K562 (cell line): Measurements from ENCODE around the gene OPCML. TPM values are rescaled to one million over a fixed set of nuclear protein-coding genes. Genes with fewer than 3 reads are reported as not detected.

Experiments used
- ATAC-seq: fragments of 200-7000 bp; cut with Tn5 transposase; 3 replicates; pipeline ENCODE4 v1.9.1; 2020; ENCODE audit warnings: moderate library complexity
- BruUV-seq: library from RNA; stranded (reverse); fragments of 400-500 nt; replicated peaks from 2 replicates; lab custom pipeline; 2021; lab: Mats Ljungman, UMichigan
- CTCF ChIA-PET: fragments of 300-600 bp; formaldehyde crosslinking; extraction: SDS; loops from one replicate; lab custom pipeline; 2021; ENCODE audit warnings: low intra/inter-chr PET ratio; lab: Yijun Ruan, JAX
- POLR2A ChIA-PET: fragments of 300-600, 350-650 bp; sonication (Branson Sonifier 250); formaldehyde crosslinking; extraction: SDS; loops from one replicate; lab custom pipeline; 2021; ENCODE audit warnings: antibody characterized with exemption, inconsistent platforms; lab: Yijun Ruan, JAX
- DNase-seq, 4 experiments: peaks; one replicate each; pipeline versions ENCODE4 v3.0.0 to v3.0.0-alpha.2; 2011 to 2018; ENCODE audit warnings: low spot score in 3 of 4, mixed read lengths in 3 of 4; ENCODE audit errors: extremely low read depth in 1 of 4
- FAIRE-seq: peaks from 2 replicates; lab custom pipeline; 2011; peaks lifted over from hg19 to GRCh38; lab: Jason Lieb, UNC
- H2AFZ ChIP-seq: 2 replicates; pipeline ENCODE4 v1.6.0; 2011; ENCODE audit warnings: low read depth, low read length, control low read depth, inconsistent platforms
- H3K27ac ChIP-seq: fragments of 200-600 bp; 3 replicates; pipeline ENCODE4 v1.8.0; 2011; ENCODE audit warnings: low read depth, mild to moderate bottlenecking, control low read depth, inconsistent platforms, low read length, moderate library complexity, mixed read lengths; ENCODE audit errors: extremely low read depth
- H3K27me3 ChIP-seq, 2 experiments: fragments of 300-600 bp in 1 of 2; 2 replicates in 1 of 2; 3 replicates in 1 of 2; pipeline versions ENCODE4 v1.6.0 to v1.8.0; 2011; ENCODE audit warnings: inconsistent platforms in 2 of 2, low read length in 2 of 2, mild to moderate bottlenecking in 1 of 2, mixed read lengths in 1 of 2, moderate library complexity in 1 of 2; ENCODE audit not compliant: control insufficient read depth in 2 of 2, insufficient read depth in 2 of 2
- H3K36me3 ChIP-seq: fragments of 300-600 bp; 3 replicates; pipeline ENCODE4 v1.8.0; 2011; ENCODE audit warnings: mild to moderate bottlenecking, low read length, inconsistent platforms; ENCODE audit not compliant: control insufficient read depth, insufficient read depth
- H3K4me1 ChIP-seq, 2 experiments: fragments of 200-600 bp in 1 of 2; replicated peaks in 1 of 2; 2 replicates in 1 of 2; 3 replicates in 1 of 2; pipeline versions ENCODE4 v1.5.1 to v1.8.0; 2011; ENCODE audit warnings: inconsistent platforms in 2 of 2, low read length in 2 of 2, mild to moderate bottlenecking in 1 of 2, mixed read lengths in 1 of 2, moderate library complexity in 1 of 2; ENCODE audit not compliant: control insufficient read depth in 2 of 2, insufficient read depth in 2 of 2
- H3K4me2 ChIP-seq: 2 replicates; pipeline ENCODE4 v1.6.1; 2011; ENCODE audit warnings: low read length, control low read depth, inconsistent platforms, mixed read lengths; ENCODE audit not compliant: insufficient read depth
- H3K4me3 ChIP-seq: fragments of 200-600 bp; sonication (generic), shearing (Covaris generic); 2 replicates; pipeline ENCODE4 v1.5.1; 2016; ENCODE audit warnings: control low read depth, inconsistent platforms
- H3K79me2 ChIP-seq: fragments of 200-600 bp; 3 replicates; pipeline ENCODE4 v1.8.0; 2011; ENCODE audit warnings: low read length, inconsistent platforms; ENCODE audit not compliant: control insufficient read depth, insufficient read depth
- H3K9ac ChIP-seq, 2 experiments: 2 replicates each; pipeline versions ENCODE4 v1.6.0 to v1.6.1; 2011; ENCODE audit warnings: low read depth in 2 of 2, low read length in 2 of 2, control low read depth in 1 of 2, inconsistent platforms in 1 of 2, mild to moderate bottlenecking in 1 of 2, mixed read lengths in 1 of 2; ENCODE audit not compliant: insufficient read depth in 1 of 2
- H3K9me1 ChIP-seq: one replicate; pipeline ENCODE4 v1.6.0; 2011; ENCODE audit warnings: inconsistent platforms, mild to moderate bottlenecking, low read length, moderate library complexity; ENCODE audit not compliant: control insufficient read depth, insufficient read depth
- H3K9me3 ChIP-seq: replicated peaks from 2 replicates; pipeline ENCODE4 v1.5.1; 2011; ENCODE audit warnings: low read depth, low read length, inconsistent platforms; ENCODE audit not compliant: control insufficient read depth, insufficient read depth
- H4K20me1 ChIP-seq: replicated peaks from 2 replicates; pipeline ENCODE4 v1.6.1; 2011; ENCODE audit warnings: low read length, inconsistent platforms, mixed read lengths; ENCODE audit not compliant: control insufficient read depth, insufficient read depth
- ATF7 ChIP-seq: fragments of 450-650 bp; IDR thresholded peaks from 2 replicates; pipeline ENCODE4 v1.7.1; 2014; ENCODE audit warnings: mild to moderate bottlenecking, moderate library complexity
- BCL6 ChIP-seq: fragments of 250-450 bp; sonication (Bioruptor Pico); IDR thresholded peaks from 2 replicates; pipeline ENCODE4 v1.4.0; 2020
- FOXJ3 ChIP-seq: sonication (generic); formaldehyde crosslinking; IDR thresholded peaks from 2 replicates; pipeline ENCODE4 v1.4.0; 2020; ENCODE audit warnings: mild to moderate bottlenecking, missing genetic modification reagents
- FOXK1 ChIP-seq: sonication (generic); formaldehyde crosslinking; IDR thresholded peaks from 2 replicates; pipeline ENCODE4 v1.8.0; 2022; ENCODE audit warnings: missing genetic modification reagents, mild to moderate bottlenecking, borderline replicate concordance
- GTF2F1 ChIP-seq: IDR thresholded peaks from 2 replicates; pipeline ENCODE4 v1.6.1; 2011; ENCODE audit warnings: low read depth, low read length, improper control_type of control experiment
- HSF4 ChIP-seq: fragments of 250-450 bp; sonication (Bioruptor Pico); IDR thresholded peaks from 2 replicates; pipeline ENCODE4 v2.1.2; 2022; ENCODE audit warnings: mild to moderate bottlenecking, moderate library complexity, borderline replicate concordance
- KLF16 ChIP-seq: IDR thresholded peaks from 2 replicates; pipeline ENCODE4 v1.6.1; 2016; ENCODE audit warnings: antibody characterized with exemption
- NR3C1 ChIP-seq: sonication (generic); formaldehyde crosslinking; IDR thresholded peaks from 2 replicates; pipeline ENCODE4 v1.8.1; 2022; ENCODE audit warnings: missing genetic modification reagents
- PHF20 ChIP-seq: fragments of 450-650 bp; IDR thresholded peaks from 2 replicates; pipeline ENCODE4 v1.6.1; 2018; ENCODE audit not compliant: partially characterized antibody
- PTTG1 ChIP-seq: fragments of 450-650 bp; IDR thresholded peaks from 2 replicates; pipeline ENCODE4 v1.6.1; 2016; ENCODE audit warnings: low read depth, mild to moderate bottlenecking, missing genetic modification characterization, missing compliant biosample characterization
- SIN3B ChIP-seq: fragments of 450-650 bp; IDR thresholded peaks from 2 replicates; pipeline ENCODE4 v1.6.1; 2017; ENCODE audit warnings: low read depth, mild to moderate bottlenecking, moderate library complexity
- SP2 ChIP-seq: IDR thresholded peaks from 2 replicates; pipeline ENCODE4 v1.6.1; 2011; ENCODE audit warnings: mild to moderate bottlenecking, low read depth, low read length, moderate library complexity; ENCODE audit not compliant: poor library complexity, severe bottlenecking; ENCODE audit errors: extremely low read depth
- THRA ChIP-seq: fragments of 450-650 bp; IDR thresholded peaks from 2 replicates; pipeline ENCODE4 v1.6.1; 2017; ENCODE audit warnings: mild to moderate bottlenecking, moderate library complexity
- THRAP3 ChIP-seq: fragments of 450-650 bp; IDR thresholded peaks from 2 replicates; pipeline ENCODE4 v1.6.1; 2016; ENCODE audit warnings: mild to moderate bottlenecking, inconsistent platforms, borderline replicate concordance
- ZBTB5 ChIP-seq: fragments of 450-650 bp; IDR thresholded peaks from 2 replicates; pipeline ENCODE4 v1.6.1; 2017; ENCODE audit warnings: antibody characterized with exemption
- ZC3H11A ChIP-seq: IDR thresholded peaks from 2 replicates; pipeline ENCODE4 v1.6.1; 2012; ENCODE audit warnings: low read depth, low read length, improper control_type of control experiment
- ZFP91 ChIP-seq: sonication (generic); formaldehyde crosslinking; IDR thresholded peaks from 2 replicates; pipeline ENCODE4 v1.8.0; 2022; ENCODE audit warnings: mild to moderate bottlenecking, missing genetic modification reagents
- ZNF436 ChIP-seq: fragments of 250-450, 450-650 bp; sonication (Bioruptor Pico); formaldehyde crosslinking; IDR thresholded peaks from 2 replicates; pipeline ENCODE4 v1.7.0; 2020; ENCODE audit warnings: mild to moderate bottlenecking
- ZNF644 ChIP-seq: fragments of 200-800 bp; sonication (Bioruptor generic); IDR thresholded peaks from 2 replicates; pipeline ENCODE4 v1.6.1; 2016; ENCODE audit warnings: low read depth, missing genetic modification characterization, missing compliant biosample characterization
- ZNF717 ChIP-seq: fragments of 250-450 bp; sonication (Bioruptor Pico); IDR thresholded peaks from 2 replicates; pipeline ENCODE4 v1.5.0; 2021
- WGBS: fragments of 100-300 bp; shearing (Covaris generic); methylation state at CpG from one replicate; pipeline ENCODE4 v1.1.6; 2016; ENCODE audit warnings: low coverage, mixed read lengths; ENCODE audit not compliant: insufficient coverage; ENCODE audit errors: missing lambda C conversion rate; 5-methylcytosine and 5-hydroxymethylcytosine counted together
- in situ Hi-C: fragments of 300-500 bp; cut with MboI; formaldehyde crosslinking; loops from 4 replicates; pipeline ENCODE4 v1.15.0; 2018; ENCODE audit warnings: inconsistent platforms, mixed read lengths
- intact Hi-C: fragments of 100-400 bp; cut with micrococcal nuclease; formaldehyde crosslinking; loops from 2 replicates; pipeline ENCODE4 v1.14.2; 2022
- polyA plus RNA-seq, 8 experiments: library from polyadenylated mRNA; depleted of rRNA in 4 of 8; stranded (reverse) in 5 of 8; unstranded in 3 of 8; fragments of >200 nt; fragmentation: Nextera tagmentation in 2 of 8; fragmentation: Illumina TruSeq in 1 of 8; extraction: Ambion mirVana in 2 of 8; extraction: Trizol in 1 of 8; gene quantifications; 2 replicates each; pipeline versions ENCODE4 v1.2.1 to v1.2.3, GENCODE V29; 2011 to 2014; ENCODE audit warnings: inconsistent platforms in 1 of 8, missing spikeins in 1 of 8
- total RNA-seq, 7 experiments: library from RNA; depleted of rRNA in 6 of 7; stranded (reverse); fragments of >200 nt in 6 of 7; fragmentation: Illumina TruSeq in 2 of 7; extraction: Trizol in 2 of 7; gene quantifications; 2 replicates each; pipeline versions ENCODE4 v1.2.1 to v1.2.3, GENCODE V29; 2011 to 2021; ENCODE audit warnings: low replicate concordance in 1 of 7

OPCML gene
- total and polyA plus RNA-seq, 9 of the 15 experiments (the other 6 are each of a cell fraction or from before 2014, with no cell fraction given) = not detected

- Histone ChIP-seq H2AFZ (no peak overlapping the region), H4K20me1 (no peaks in the 10 kb centered on the region), H3K27me3 (no peaks in the 10 kb centered on the region), H3K9me1 (no peaks in the 10 kb centered on the region), H3K36me3 (no peaks in the 10 kb centered on the region), H3K4me3 (no peak overlapping the region), H3K79me2 (no peaks in the 10 kb centered on the region), H3K27ac (no peak overlapping the region), H3K4me2 (no peak overlapping the region), H3K9me3 (no peaks in the 10 kb centered on the region; the same call in 1 of the 2 replicates), H3K9ac (no peak overlapping the region), H3K4me1 (no peaks in the 10 kb centered on the region)
- in situ Hi-C loops (no loop called here), intact Hi-C loops (no loop called here)
- TF ChIP-seq SIN3B (no peak), ZBTB5 (no peak), THRA (no peak), FOXJ3 (CRISPR knock-in tag) (no peak), ZFP91 (CRISPR knock-in tag) (no peak), ZNF436 (CRISPR knock-in tag) (no peak), ZC3H11A (no peak), FOXK1 (no peak), PTTG1 (no peak), GTF2F1 (no peak), BCL6 (no peak), ATF7 (no peak), SP2 (no peak), THRAP3 (no peak), KLF16 (no peak), HSF4 (CRISPR knock-in tag) (no peak), ZNF717 (CRISPR knock-in tag) (no peak), NR3C1 (CRISPR knock-in tag) (no peak), PHF20 (no peak), ZNF644 (tag) (no peak)
- ATAC-seq = no peak
- CTCF ChIA-PET = no interaction called here
- no TSS peak for BruUV-seq
- POLR2A ChIA-PET = interaction anchor here (0.6 kb wide), 1 partner anchor 600 kb away, joined by 3 read pairs; no protein-coding TSS in a partner anchor
- FAIRE-seq = no peak
- 0% methylated on average over 4 of the region's 4 CpGs for WGBS
- no peak for DNase-seq
Observed at GRCh38 chr11:132448334-132448995, 1083.8 kb downstream of the OPCML start.
